Vagina (tissue), 2 donors: ENCODE data around the gene ANAPC7. TPM values are rescaled to one million over a fixed set of nuclear protein-coding genes. Genes with fewer than 3 reads are reported as not detected.
"Not testable (repeated sequence)": the region's sequence is repeated elsewhere in the genome, so short reads cannot be mapped to it uniquely, and the experiment has no call there.

Experiments
- DNase-seq, 2 donors: peaks; one replicate each; pipeline ENCODE4 v3.0.0-alpha.2; 2017; ENCODE audit errors: extremely low spot score in 2 of 2
- H3K27ac ChIP-seq: fragments of 200-600 bp; sonication (generic); one replicate; pipeline ENCODE4 v1.5.1; 2019
- H3K27me3 ChIP-seq: fragments of 200-600 bp; sonication (generic); one replicate; pipeline ENCODE4 v1.5.1; 2019
- H3K36me3 ChIP-seq, 2 donors: fragments of 200-600 bp; sonication (generic); one replicate each; pipeline ENCODE4 v1.5.1; 2017 to 2019
- H3K4me1 ChIP-seq: fragments of 200-600 bp; sonication (generic); one replicate; pipeline ENCODE4 v1.5.1; 2019
- H3K4me3 ChIP-seq, 2 donors: fragments of 200-600 bp; sonication (generic); 1 replicate in 1 of 2; 2 replicates in 1 of 2; pipeline ENCODE4 v1.5.1; 2016 to 2019
- H3K9me3 ChIP-seq: fragments of 200-600 bp; sonication (generic); one replicate; pipeline ENCODE4 v1.5.1; 2019
- POLR2A ChIP-seq, 2 donors: fragments of 450-650 bp; IDR thresholded peaks; one replicate each; pipeline ENCODE4 v1.6.1; 2017; ENCODE audit warnings: antibody characterized with exemption in 2 of 2, mild to moderate bottlenecking in 2 of 2, moderate library complexity in 2 of 2
- POLR2AphosphoS5 ChIP-seq, 2 donors: sonication (generic); formaldehyde crosslinking; IDR thresholded peaks; one replicate each; pipeline ENCODE4 v1.9.0; 2017; ENCODE audit warnings: antibody characterized with exemption in 2 of 2, mild to moderate bottlenecking in 2 of 2, low read depth in 1 of 2; ENCODE audit not compliant: insufficient read depth in 1 of 2
- intact Hi-C: fragments of 100-400 bp; cut with DNase I; formaldehyde crosslinking; loops from one replicate; pipeline ENCODE4 v1.15.1; 2023
- total RNA-seq: library from RNA; depleted of rRNA; stranded (reverse); fragments of >200 nt; gene quantifications from one replicate; pipeline ENCODE4 v1.2.3, GENCODE V29; 2016
- TF ChIP-seq, protein P1 (sequence below), 3 experiments: fragments of 450-650 bp in 2 of 3; fragments of 200-600 bp in 1 of 3; sonication (generic) in 1 of 3; IDR thresholded peaks; one replicate each; pipeline ENCODE4 v1.5.1; 2017 to 2019; ENCODE audit warnings: antibody characterized with exemption in 3 of 3, mild to moderate bottlenecking in 2 of 3, moderate library complexity in 2 of 3

Gene ANAPC7
- total RNA-seq, 1 donor from 2014 or later: 57.9 TPM

DNA sequence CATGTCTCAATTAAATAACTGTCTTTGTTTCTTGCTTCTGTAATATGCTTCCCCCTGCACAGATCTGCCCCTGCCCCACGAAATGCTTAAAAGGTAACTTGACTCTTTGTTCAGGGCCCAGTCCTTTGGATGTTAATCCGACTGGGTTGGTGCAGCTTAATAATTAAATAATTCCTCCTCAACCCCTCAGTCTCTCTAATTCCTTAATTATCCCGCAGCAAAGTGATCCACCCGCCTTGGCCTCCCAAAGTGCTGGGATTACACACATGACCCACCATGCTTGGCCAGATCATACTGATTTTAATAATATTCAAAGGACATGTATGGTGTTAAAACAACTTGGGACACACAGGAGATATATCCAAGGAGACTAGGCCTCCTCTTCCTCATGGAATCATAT, 18.2 kb upstream of the ANAPC7 start:
- TF ChIP-seq, protein P1, sequence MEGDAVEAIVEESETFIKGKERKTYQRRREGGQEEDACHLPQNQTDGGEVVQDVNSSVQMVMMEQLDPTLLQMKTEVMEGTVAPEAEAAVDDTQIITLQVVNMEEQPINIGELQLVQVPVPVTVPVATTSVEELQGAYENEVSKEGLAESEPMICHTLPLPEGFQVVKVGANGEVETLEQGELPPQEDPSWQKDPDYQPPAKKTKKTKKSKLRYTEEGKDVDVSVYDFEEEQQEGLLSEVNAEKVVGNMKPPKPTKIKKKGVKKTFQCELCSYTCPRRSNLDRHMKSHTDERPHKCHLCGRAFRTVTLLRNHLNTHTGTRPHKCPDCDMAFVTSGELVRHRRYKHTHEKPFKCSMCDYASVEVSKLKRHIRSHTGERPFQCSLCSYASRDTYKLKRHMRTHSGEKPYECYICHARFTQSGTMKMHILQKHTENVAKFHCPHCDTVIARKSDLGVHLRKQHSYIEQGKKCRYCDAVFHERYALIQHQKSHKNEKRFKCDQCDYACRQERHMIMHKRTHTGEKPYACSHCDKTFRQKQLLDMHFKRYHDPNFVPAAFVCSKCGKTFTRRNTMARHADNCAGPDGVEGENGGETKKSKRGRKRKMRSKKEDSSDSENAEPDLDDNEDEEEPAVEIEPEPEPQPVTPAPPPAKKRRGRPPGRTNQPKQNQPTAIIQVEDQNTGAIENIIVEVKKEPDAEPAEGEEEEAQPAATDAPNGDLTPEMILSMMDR (IDR thresholded peaks at IDR 0.05): no peak
- TF ChIP-seq POLR2AphosphoS5 (IDR thresholded peaks at IDR 0.05; ENCODE audit: insufficient read depth in 1 of 2, low read depth in 1 of 2) (no peak), POLR2A (IDR thresholded peaks at IDR 0.05) (no peak)
- H3K4me1 ChIP-seq: peaks cover 10% of the 10 kb centered on the region
- no peaks in the 10 kb centered on the region for H3K9me3 ChIP-seq
- H3K27ac ChIP-seq: peak overlapping the region; percentile 48
- no peaks in the 10 kb centered on the region for H3K36me3 ChIP-seq
- DNase-seq: no peak
- no peaks in the 10 kb centered on the region for H3K27me3 ChIP-seq
- intact Hi-C loops: no loop called here
- no peak overlapping the region for H3K4me3 ChIP-seq

GRCh38 chr12:110421159-110421661, 17.7 kb upstream of the ANAPC7 start:
- intact Hi-C loops: no loop called here

GRCh38 chr12:110420644-110421043, 17.1 kb upstream of the ANAPC7 start:
- intact Hi-C loops, DNase-seq: not testable (repeated sequence)

More at GRCh38 chr12:110421159-110421661, 17.7 kb upstream of the ANAPC7 start:
- H3K4me3 ChIP-seq: no peak overlapping the region
- H3K36me3 ChIP-seq: no peaks in the 10 kb centered on the region
- no peaks in the 10 kb centered on the region for H3K27me3 ChIP-seq
- no peak for DNase-seq
- peaks cover 10% of the 10 kb centered on the region for H3K4me1 ChIP-seq
- H3K27ac ChIP-seq: no peak overlapping the region
- no peaks in the 10 kb centered on the region for H3K9me3 ChIP-seq
- no peak for TF ChIP-seq POLR2AphosphoS5 (IDR thresholded peaks at IDR 0.05; ENCODE audit: insufficient read depth in 1 of 2, low read depth in 1 of 2)
- TF ChIP-seq, protein P1 (IDR thresholded peaks at IDR 0.05): no peak

GRCh38 chr12:110417113-110417512, 13.6 kb upstream of the ANAPC7 start:
- H3K36me3 ChIP-seq, intact Hi-C loops, H3K9me3 ChIP-seq, H3K4me3 ChIP-seq, H3K27me3 ChIP-seq, H3K27ac ChIP-seq, DNase-seq, H3K4me1 ChIP-seq: not testable (repeated sequence)

More at GRCh38 chr12:110420644-110421043, 17.1 kb upstream of the ANAPC7 start:
- H3K9me3 ChIP-seq, H3K4me3 ChIP-seq, H3K27me3 ChIP-seq, H3K36me3 ChIP-seq, H3K27ac ChIP-seq, H3K4me1 ChIP-seq: not testable (repeated sequence)

- H3K27ac ChIP-seq, H3K4me3 ChIP-seq, H3K4me1 ChIP-seq, H3K9me3 ChIP-seq, intact Hi-C loops, H3K27me3 ChIP-seq, DNase-seq, H3K36me3 ChIP-seq: not testable (repeated sequence)
Measured at GRCh38 chr12:110410086-110410485, 6.6 kb upstream of the ANAPC7 start.

DNA sequence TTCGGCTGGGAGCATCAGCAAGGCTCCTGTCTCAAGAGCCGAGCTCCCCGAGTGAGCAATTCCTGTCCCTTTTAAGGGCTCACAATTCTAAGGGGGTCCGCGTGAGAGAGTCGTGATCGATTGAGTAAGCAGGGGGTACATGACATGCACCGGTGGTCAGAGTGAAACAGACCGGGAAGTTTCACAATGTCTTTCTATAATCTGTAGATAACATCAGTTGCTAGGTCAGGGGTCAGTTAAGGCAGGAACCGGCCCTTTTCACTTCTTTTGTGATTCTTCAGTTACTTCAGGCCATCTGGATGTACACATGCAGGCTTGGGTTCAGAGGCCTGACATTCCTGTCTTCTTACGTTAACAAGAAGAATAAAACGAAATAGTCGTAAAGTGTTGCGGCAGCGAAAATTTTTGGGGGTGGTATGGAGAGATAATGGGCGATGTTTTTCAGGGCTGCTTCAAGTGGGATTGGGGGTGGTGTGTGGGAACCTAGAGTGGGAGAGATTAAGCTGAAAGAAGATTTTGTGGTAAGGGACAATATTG, 1.7 kb upstream of the ANAPC7 start:
- H3K4me3 ChIP-seq, intact Hi-C loops, DNase-seq, H3K27me3 ChIP-seq, H3K27ac ChIP-seq, H3K36me3 ChIP-seq, H3K9me3 ChIP-seq: not testable (repeated sequence)
- H3K4me1 ChIP-seq: peaks cover 18% of the 10 kb centered on the region

DNA sequence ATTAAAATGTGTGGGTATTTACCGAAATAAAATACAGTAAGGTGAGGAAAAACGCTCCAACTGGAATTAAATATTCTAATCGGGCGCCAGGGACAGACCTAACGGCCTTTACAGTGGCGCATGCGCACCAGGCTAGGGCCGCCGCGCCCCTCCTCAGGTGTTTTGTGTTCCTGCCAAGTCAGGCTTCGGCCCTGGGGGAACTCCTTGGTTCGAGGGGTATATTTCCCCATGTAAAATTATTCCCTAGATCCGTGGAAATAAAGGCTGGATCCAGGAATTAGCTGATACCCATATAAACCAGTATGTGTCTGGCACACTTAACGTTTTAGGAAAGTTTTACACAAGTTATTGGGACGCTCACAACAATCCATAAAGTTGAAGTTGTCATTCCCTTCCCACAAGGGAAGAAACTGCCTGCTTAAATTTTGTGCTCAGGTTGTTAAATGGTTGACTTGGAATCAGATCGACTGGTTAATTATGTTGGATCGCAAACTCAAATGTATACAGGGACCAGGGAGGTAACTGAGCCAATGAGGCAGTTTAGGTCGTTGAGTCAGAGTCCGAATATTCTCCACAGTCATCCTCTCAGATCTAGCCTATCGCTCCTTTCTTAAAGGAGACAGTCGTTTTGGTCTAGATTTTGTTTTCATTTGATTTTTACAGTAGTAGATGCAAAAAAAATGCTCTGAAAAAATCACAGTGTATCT, 621 bp upstream of the ANAPC7 start:
- Histone ChIP-seq H3K9me3 (no peaks in the 10 kb centered on the region), H3K27ac (peak overlapping the region; percentile 93), H3K4me3 (peak overlapping the region; percentile 90 to 97), H3K27me3 (no peaks in the 10 kb centered on the region), H3K4me1 (peaks cover 18% of the 10 kb centered on the region), H3K36me3 (peaks cover 0 to 9% of the 10 kb centered on the region in 2 donors)
- DNase-seq: no peak
- intact Hi-C loops: no loop called here
- TF ChIP-seq, protein P1 (IDR thresholded peaks at IDR 0.05): peak in 1 of 3 experiments; percentile 3
- TF ChIP-seq POLR2A (IDR thresholded peaks at IDR 0.05) (no peak), POLR2AphosphoS5 (IDR thresholded peaks at IDR 0.05; ENCODE audit: insufficient read depth in 1 of 2, low read depth in 1 of 2) (peak in 1 of 2 donors; percentile 74)
